Measurements from ENCODE around the gene MYBPH.
A peak's percentile ranks its signal among the peaks of the same experiment; 100 is the strongest.

MYBPH gene

GRCh38 chr1:203166192-203166940, 9.3 kb downstream of the MYBPH start:
- peak; percentile 75 for DNase-seq (ENCODE audit: low spot score)

GRCh38 chr1:203165800-203166161, 9.8 kb downstream of the MYBPH start:
- no peak for DNase-seq (ENCODE audit: low spot score)

GRCh38 chr1:203165101-203165799, 10.4 kb downstream of the MYBPH start:
- DNase-seq (ENCODE audit: low spot score): no peak

GRCh38 chr1:203163891-203164635, 11.6 kb downstream of the MYBPH start:
- no peak for DNase-seq (ENCODE audit: low spot score)

GRCh38 chr1:203162403-203162802, 13.2 kb downstream of the MYBPH start:
- DNase-seq (ENCODE audit: low spot score): no peak

GRCh38 chr1:203161703-203162102, 13.9 kb downstream of the MYBPH start:
- no peak for DNase-seq (ENCODE audit: low spot score)

GRCh38 chr1:203161175-203161574, 14.5 kb downstream of the MYBPH start:
- no peak for DNase-seq (ENCODE audit: low spot score)

GRCh38 chr1:203159844-203160243, 15.8 kb downstream of the MYBPH start:
- no peak for DNase-seq (ENCODE audit: low spot score)

- no peak for DNase-seq (ENCODE audit: low spot score)
Observed at GRCh38 chr1:203158960-203159665, 16.5 kb downstream of the MYBPH start.

- DNase-seq (ENCODE audit: low spot score): no peak
Observed at GRCh38 chr1:203158423-203158822, 17.2 kb downstream of the MYBPH start.

- no peak for DNase-seq (ENCODE audit: low spot score)
Observed at GRCh38 chr1:203156280-203156679, 19.3 kb downstream of the MYBPH start.

- no peak for DNase-seq (ENCODE audit: low spot score)
Observed at GRCh38 chr1:203153989-203154821, 21.4 kb downstream of the MYBPH start.

GRCh38 chr1:203153051-203153988, 22.3 kb downstream of the MYBPH start:
- DNase-seq (ENCODE audit: low spot score): no peak

- DNase-seq (ENCODE audit: low spot score): no peak
Observed at GRCh38 chr1:203152158-203153034, 23.2 kb downstream of the MYBPH start.

GRCh38 chr1:203151362-203152157, 24.1 kb downstream of the MYBPH start:
- DNase-seq (ENCODE audit: low spot score): no peak

- no peak for DNase-seq (ENCODE audit: low spot score)
Observed at GRCh38 chr1:203150511-203151297, 24.9 kb downstream of the MYBPH start.

- DNase-seq (ENCODE audit: low spot score): no peak
Observed at GRCh38 chr1:203149188-203149840, 26.3 kb downstream of the MYBPH start.
